Left lobe of liver (tissue), 2 donors: Measurements from ENCODE around the gene SYNGR4. TPM values are rescaled to one million over a fixed set of nuclear protein-coding genes. Genes with fewer than 3 reads are reported as not detected.

ENCODE experiments used
- ATAC-seq: fragments of 200-7000 bp; cut with Tn5 transposase; one replicate; pipeline ENCODE4 v1.9.1; 2020; ENCODE audit warnings: mild to moderate bottlenecking, moderate library complexity
- DNase-seq: peaks from one replicate; pipeline ENCODE4 v3.0.0-alpha.2; 2020; ENCODE audit warnings: low spot score
- total RNA-seq: library from RNA; stranded (reverse); gene quantifications from one replicate; pipeline ENCODE4 v1.2.1, GENCODE V29; 2021
- donor health status: DM: no; HTN: no; CAD: no; lungs with moderate emphysema.
- donor health status: DM: no; HTN: yes; CAD: no.

Gene SYNGR4
- total RNA-seq, 1 donor from 2014 or later = not detected

DNA sequence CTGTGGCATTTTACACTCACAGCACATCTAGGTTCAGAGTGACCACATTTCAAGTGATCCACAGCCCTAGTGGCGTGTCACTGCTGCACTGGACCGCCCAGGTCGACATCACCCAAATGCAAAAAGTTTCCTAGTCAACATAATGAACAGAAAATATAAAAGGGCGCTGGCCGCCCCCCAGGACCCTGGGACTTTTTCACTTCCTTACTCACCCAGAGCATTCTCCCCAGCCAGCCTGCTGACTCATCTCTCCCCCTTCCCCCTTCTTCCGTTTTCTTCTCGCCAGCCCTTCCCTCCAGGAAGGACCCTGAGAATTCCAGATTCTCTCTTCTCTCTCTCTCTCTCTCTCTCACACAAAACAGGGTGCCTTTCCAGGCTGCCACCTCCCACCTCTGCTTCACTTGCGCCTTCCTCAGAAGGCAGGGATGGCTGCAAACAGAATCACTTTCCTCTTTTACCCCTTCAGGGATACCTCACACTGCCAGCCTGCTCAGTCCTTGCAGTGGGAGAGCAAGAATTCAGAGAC lies 60.6 kb downstream of the SYNGR4 start:
- ATAC-seq (peak; percentile 52), DNase-seq (no peak)

Other genes starting within 250 kb of the SYNGR4 start
- gene LIG1, start 194.0 kb upstream of the SYNGR4 start, total RNA-seq = 9.8 TPM
- 3.2 TPM for gene ZSWIM9, start 193.7 kb upstream of the SYNGR4 start, total RNA-seq
- gene CARD8, start 108.5 kb upstream of the SYNGR4 start, total RNA-seq = 17.4 TPM
- gene ZNF114, start 94.3 kb upstream of the SYNGR4 start, total RNA-seq = not detected
- 6.7 TPM for gene EMP3, start 38.8 kb upstream of the SYNGR4 start, total RNA-seq
- 19.0 TPM for gene TMEM143, start 427 bp upstream of the SYNGR4 start, total RNA-seq
- 68.4 TPM for gene KDELR1, start 27.2 kb downstream of the SYNGR4 start, total RNA-seq
- 0.20 TPM for gene GRIN2D, start 29.3 kb downstream of the SYNGR4 start, total RNA-seq
- 16.0 TPM for gene GRWD1, start 81.6 kb downstream of the SYNGR4 start, total RNA-seq
- 0.38 TPM for gene KCNJ14, start 91.2 kb downstream of the SYNGR4 start, total RNA-seq
- 13.9 TPM for gene CYTH2, start 105.0 kb downstream of the SYNGR4 start, total RNA-seq
- gene LMTK3, start 147.5 kb downstream of the SYNGR4 start, total RNA-seq = 0.43 TPM
- gene SULT2B1, start 187.8 kb downstream of the SYNGR4 start, total RNA-seq = not detected
- not detected for gene SPACA4, start 242.4 kb downstream of the SYNGR4 start, total RNA-seq